ENCODE measurements around the gene PARD3. TPM values are rescaled to one million over a fixed set of nuclear protein-coding genes. Genes with fewer than 3 reads are reported as not detected.

The PARD3 gene
- total RNA-seq, 1 donor from 2014 or later = 37.5 TPM

DNA sequence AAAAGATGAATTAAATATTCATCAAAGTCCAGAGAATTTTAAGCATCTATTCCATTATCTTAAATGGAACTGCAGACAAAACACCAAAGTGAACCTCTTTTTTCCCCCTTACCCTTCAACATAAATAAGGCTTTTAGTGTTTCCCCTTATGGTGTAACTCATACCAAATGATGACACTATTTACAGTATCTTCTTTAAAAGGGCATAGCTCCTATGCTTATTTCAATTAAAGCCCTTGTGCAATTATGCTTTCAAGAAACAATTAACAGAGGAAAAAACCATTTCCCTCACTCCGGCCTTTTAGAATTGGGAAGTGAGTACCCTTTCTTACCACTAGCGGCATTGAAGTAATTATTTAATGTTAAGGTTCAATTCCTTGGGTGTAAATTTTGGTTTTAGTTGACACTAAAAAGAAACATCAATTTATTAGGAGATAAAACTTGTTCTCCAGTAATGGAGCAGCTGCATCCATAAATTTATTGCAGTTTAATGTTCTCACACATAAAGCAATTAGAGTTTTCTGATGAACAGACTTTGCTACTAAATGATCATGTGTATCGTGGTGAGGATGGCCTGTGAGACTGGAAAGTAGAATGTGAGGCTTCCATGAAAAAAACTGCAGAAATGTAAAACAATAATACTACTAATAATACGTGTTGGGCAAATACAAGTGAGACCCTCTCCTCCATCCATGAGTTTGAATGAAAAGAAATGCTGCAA lies 661.3 kb downstream of the PARD3 start:
- Histone ChIP-seq H3K4me3 (no peak overlapping the region), H3K9me3 (no peaks in the 10 kb centered on the region), H3K36me3 (no peaks in the 10 kb centered on the region), H3K4me1 (no peaks in the 10 kb centered on the region), H3K27me3 (no peaks in the 10 kb centered on the region), H3K27ac (no peak overlapping the region)
- intact Hi-C loops (cut with DNase I) = no loop called here
- DNase-seq (ENCODE audit: low spot score in 2 of 2) = no peak
- TF ChIP-seq, protein P1, sequence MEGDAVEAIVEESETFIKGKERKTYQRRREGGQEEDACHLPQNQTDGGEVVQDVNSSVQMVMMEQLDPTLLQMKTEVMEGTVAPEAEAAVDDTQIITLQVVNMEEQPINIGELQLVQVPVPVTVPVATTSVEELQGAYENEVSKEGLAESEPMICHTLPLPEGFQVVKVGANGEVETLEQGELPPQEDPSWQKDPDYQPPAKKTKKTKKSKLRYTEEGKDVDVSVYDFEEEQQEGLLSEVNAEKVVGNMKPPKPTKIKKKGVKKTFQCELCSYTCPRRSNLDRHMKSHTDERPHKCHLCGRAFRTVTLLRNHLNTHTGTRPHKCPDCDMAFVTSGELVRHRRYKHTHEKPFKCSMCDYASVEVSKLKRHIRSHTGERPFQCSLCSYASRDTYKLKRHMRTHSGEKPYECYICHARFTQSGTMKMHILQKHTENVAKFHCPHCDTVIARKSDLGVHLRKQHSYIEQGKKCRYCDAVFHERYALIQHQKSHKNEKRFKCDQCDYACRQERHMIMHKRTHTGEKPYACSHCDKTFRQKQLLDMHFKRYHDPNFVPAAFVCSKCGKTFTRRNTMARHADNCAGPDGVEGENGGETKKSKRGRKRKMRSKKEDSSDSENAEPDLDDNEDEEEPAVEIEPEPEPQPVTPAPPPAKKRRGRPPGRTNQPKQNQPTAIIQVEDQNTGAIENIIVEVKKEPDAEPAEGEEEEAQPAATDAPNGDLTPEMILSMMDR (IDR thresholded peaks at IDR 0.05) = no peak

DNA sequence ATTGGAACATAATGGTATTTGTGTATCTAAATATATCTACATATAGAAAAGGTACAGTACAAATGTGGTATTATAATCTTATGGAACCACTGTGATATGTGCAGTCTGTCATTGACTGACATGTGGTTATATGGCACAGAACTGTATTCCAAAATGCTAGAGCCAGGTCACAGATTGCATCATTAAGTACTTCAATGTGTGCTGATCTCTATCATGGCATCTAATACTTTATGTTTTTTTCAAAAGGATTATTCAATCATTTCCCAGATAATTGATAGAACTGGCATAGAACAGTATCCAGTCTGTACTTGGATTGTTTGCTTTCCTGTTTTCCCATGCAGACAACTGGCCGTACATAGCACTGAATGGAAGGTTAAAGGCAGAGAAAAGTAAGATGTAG lies 662.7 kb downstream of the PARD3 start:
- intact Hi-C loops (cut with DNase I) = no loop called here
- no peaks in the 10 kb centered on the region for H3K4me1 ChIP-seq
- H3K36me3 ChIP-seq = no peaks in the 10 kb centered on the region
- no peak overlapping the region for H3K4me3 ChIP-seq
- no peaks in the 10 kb centered on the region for H3K27me3 ChIP-seq
- no peaks in the 10 kb centered on the region for H3K9me3 ChIP-seq
- no peak for DNase-seq (ENCODE audit: low spot score in 2 of 2)
- H3K27ac ChIP-seq = no peak overlapping the region
- TF ChIP-seq, protein P1 (IDR thresholded peaks at IDR 0.05) = no peak

DNA sequence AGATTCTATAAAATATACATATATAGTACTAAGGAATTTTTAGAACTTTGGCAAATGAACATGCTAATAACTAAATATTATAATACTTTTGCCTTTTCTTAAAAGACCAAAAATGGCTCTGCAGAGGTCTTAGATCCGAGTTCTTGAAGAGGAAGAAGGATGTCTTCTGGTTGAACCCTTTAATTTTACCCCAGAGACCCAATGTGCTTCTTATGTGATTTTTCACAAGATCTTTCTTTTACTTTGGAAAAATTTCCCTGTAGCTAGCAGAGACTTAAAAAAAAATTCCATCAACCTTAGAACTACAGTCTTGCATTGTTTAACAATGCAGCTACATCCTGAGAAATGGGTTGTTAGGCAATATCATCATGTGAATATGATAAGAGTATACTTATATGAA lies 663.2 kb downstream of the PARD3 start:
- H3K4me3 ChIP-seq = no peak overlapping the region
- H3K27ac ChIP-seq = no peak overlapping the region
- no peaks in the 10 kb centered on the region for H3K36me3 ChIP-seq
- intact Hi-C loops (cut with DNase I) = no loop called here
- TF ChIP-seq, protein P1 (IDR thresholded peaks at IDR 0.05) = no peak
- no peaks in the 10 kb centered on the region for H3K9me3 ChIP-seq
- DNase-seq (ENCODE audit: low spot score in 2 of 2) = no peak
- H3K4me1 ChIP-seq = no peaks in the 10 kb centered on the region
- H3K27me3 ChIP-seq = no peaks in the 10 kb centered on the region

DNA sequence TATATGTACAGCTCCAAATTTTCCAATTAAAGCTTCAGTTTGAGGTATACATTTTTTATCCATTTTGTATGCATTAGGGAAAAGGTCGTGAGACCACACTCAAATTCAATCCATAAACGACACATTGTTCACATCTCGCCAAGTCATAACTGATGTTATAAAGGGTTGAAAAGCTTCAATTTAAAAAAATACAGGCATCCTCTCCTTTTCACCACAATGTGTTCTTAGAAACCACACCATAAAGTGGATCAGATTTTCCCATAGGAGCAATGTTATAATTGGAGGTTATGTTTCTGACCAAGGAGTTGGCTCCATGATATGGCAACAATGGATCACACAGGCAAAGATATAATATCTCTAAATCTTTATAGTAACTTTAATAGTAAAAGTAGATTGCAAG lies 663.6 kb downstream of the PARD3 start:
- TF ChIP-seq, protein P1 (IDR thresholded peaks at IDR 0.05) = no peak
- Histone ChIP-seq H3K4me1 (peaks cover 0 to 3% of the 10 kb centered on the region in 2 donors), H3K36me3 (no peaks in the 10 kb centered on the region), H3K27me3 (no peaks in the 10 kb centered on the region), H3K27ac (no peak overlapping the region), H3K4me3 (no peak overlapping the region), H3K9me3 (no peaks in the 10 kb centered on the region)
- no peak for DNase-seq (ENCODE audit: low spot score in 2 of 2)
- intact Hi-C loops (cut with DNase I) = no loop called here

DNA sequence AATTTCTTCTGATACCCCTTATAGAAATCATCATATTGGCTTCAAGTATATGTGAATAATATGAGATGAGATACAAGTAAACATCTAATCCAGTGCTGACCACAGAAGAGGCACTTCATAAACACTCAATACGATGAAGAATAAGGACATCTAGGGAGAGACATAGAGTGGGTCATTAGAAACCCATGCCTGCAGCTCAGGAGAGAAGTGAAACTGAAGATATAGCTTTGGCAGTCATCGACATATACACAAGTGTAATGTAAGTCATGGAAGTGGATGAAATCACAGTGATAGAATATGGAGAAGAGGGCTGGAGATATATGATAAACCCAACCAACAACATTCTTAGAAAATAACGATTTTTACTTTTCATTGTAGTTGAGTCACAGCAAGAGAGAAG lies 665.0 kb downstream of the PARD3 start:
- no peaks in the 10 kb centered on the region for H3K9me3 ChIP-seq
- peaks cover 0 to 6% of the 10 kb centered on the region in 2 donors for H3K4me1 ChIP-seq
- no peak overlapping the region for H3K27ac ChIP-seq
- no peak overlapping the region for H3K4me3 ChIP-seq
- intact Hi-C loops (cut with DNase I) = no loop called here
- H3K27me3 ChIP-seq = no peaks in the 10 kb centered on the region
- H3K36me3 ChIP-seq = no peaks in the 10 kb centered on the region
- TF ChIP-seq, protein P1 (IDR thresholded peaks at IDR 0.05) = no peak
- DNase-seq (ENCODE audit: low spot score in 2 of 2) = no peak

DNA sequence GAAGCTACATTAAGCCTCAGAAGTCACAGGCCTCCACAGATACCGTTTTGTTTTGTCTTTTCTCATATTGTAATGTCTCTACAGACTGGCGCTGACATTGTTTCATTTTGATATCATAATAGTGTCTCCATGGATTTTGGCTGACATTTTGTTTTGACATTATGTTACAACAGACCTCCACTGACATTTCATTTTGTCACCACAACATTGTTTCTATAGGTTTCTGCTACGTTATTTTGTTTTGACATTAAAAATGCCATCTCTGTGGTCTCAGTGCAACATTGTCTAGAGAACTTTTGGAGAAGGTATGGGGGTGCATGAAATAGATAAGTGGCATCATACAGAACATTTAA lies 666.8 kb downstream of the PARD3 start:
- DNase-seq (ENCODE audit: low spot score in 2 of 2) = no peak
- no peak overlapping the region for H3K4me3 ChIP-seq
- no peaks in the 10 kb centered on the region for H3K9me3 ChIP-seq
- intact Hi-C loops (cut with DNase I) = no loop called here
- H3K27me3 ChIP-seq = no peaks in the 10 kb centered on the region
- no peak overlapping the region for H3K27ac ChIP-seq
- peaks cover 0 to 9% of the 10 kb centered on the region in 2 donors for H3K4me1 ChIP-seq
- no peaks in the 10 kb centered on the region for H3K36me3 ChIP-seq
- TF ChIP-seq, protein P1 (IDR thresholded peaks at IDR 0.05) = no peak
